ENCODE measurements around the gene INHA.

The INHA gene

GRCh38 chr2:219572237-219573001, at the start of gene INHA:
INHA (plus strand) TSS chr2:219572310; CDS start chr2:219572375, 65 bp downstream.
- DNase-seq (ENCODE audit: low read depth) = no peak

DNA sequence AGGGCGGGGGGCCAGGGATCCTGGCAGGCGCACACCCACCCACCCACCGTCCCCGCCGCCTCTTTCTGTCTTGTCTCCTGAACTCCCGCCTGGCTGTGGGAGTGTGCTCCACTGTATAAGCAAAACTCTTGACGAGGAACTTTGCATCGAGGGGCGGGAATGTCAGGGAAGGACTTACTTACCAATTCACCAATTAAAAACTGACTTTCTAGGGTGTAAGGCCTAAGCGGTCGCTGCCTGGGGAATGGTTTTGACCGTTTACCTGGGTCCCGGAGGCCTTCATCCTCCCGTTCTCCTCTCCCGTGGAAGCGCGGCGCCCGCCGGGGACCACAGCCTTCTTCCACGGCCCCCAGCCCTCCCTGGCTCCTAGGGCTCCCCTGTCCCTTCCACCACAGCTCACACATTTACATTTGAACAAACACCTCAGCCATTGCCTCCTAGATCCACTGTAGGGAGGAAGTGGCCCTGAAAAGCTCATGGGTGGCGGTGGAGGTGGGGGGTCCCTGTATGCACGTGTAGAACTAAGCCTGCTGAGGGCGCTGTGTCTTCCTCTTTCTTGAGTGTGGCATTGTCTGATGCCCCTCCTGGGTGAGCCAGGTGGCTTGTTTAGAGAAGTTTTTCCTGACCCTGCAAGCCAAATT, 49.0 kb upstream of the INHA start:
- DNase-seq (ENCODE audit: low read depth) = no peak

- no peak for DNase-seq (ENCODE audit: low read depth)
Observed at GRCh38 chr2:219524817-219525216, 47.3 kb upstream of the INHA start.

- no peak for DNase-seq (ENCODE audit: low read depth)
Observed at GRCh38 chr2:219525533-219526232, 46.4 kb upstream of the INHA start.

GRCh38 chr2:219526320-219527075, 45.6 kb upstream of the INHA start:
- no peak for DNase-seq (ENCODE audit: low read depth)

DNA sequence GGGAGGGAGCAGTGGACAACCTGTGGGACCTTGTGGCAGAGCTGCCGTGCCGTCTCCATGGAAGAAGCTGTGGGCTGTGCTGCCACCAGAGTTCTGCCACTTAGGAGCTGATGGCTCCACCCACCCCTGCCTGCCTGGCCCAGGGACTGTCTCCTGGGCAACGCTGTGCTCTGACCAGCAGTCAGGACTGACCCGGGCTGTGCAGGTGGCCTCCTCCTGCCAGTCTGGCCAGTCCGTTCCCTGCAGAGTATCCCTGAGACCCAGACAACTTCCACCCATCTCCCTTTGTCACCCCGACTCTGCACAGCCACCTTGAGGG, 45.1 kb upstream of the INHA start:
- no peak for DNase-seq (ENCODE audit: low read depth)

DNA sequence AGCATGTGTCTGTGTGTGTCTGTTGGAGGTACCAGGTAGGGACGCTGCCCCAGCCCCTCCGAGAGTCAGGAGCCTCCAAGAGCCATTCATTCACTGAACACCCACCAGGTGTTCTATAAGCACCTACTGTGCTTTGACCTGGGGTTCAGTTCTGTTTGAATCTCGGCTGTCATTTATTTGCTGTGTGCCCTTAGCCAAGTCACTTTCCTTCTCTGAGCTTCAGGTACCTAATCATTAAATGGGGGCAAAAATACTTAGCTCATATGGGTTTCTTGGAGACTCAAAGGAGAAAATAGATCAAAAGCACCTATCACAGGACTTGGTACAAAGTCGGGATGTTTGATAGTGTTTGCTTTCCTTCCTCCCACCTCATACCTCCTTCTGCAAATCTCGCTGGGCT, 44.6 kb upstream of the INHA start:
- no peak for DNase-seq (ENCODE audit: low read depth)

DNA sequence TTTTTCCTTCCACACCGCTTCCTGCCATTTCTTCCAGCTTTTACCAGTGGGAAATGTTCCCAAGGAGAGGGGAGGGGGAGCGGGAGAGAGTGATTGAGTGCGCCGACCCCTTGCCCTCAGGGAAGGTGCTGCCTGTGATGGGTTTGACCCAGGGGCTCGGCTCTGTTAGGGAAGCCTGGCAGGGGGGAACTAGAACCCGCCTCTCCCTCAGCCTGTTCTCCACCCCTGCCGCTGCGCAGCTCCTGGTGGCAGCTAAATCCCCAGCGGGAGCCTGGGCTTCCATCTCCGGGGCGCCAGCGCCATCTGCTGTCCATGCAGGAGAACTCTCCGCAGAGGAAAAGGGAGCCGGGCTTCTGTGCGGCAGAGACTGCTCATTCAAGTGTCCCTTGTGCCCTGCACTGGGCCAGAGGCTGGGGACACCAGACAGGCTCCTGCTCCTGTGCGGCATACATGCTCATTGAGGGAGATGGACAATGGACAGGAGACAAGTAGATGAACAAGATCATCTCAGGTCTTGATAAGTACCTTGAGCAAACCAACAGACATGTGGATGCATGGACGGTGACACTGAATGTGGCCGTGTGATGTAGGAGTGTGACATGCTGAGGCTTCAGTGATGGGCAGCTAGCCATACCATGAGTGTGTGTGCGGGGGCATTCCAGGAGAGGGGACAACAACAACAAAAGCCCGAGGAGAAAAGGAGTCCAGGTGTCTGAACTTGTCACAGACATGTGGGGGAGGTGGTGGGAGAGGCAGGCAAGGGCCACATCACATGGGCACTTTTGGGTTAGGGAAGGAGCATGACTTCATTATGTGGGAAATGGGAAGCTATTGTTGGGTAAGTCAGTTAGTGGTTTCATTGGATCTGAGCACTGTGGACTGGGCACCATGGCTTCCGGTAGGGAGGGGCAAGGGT, 41.8 kb upstream of the INHA start:
- no peak for DNase-seq (ENCODE audit: low read depth)

- no peak for DNase-seq (ENCODE audit: low read depth)
Observed at GRCh38 chr2:219531639-219532377, 40.3 kb upstream of the INHA start.

GRCh38 chr2:219532378-219532649, 39.8 kb upstream of the INHA start:
- DNase-seq (ENCODE audit: low read depth) = no peak

DNA sequence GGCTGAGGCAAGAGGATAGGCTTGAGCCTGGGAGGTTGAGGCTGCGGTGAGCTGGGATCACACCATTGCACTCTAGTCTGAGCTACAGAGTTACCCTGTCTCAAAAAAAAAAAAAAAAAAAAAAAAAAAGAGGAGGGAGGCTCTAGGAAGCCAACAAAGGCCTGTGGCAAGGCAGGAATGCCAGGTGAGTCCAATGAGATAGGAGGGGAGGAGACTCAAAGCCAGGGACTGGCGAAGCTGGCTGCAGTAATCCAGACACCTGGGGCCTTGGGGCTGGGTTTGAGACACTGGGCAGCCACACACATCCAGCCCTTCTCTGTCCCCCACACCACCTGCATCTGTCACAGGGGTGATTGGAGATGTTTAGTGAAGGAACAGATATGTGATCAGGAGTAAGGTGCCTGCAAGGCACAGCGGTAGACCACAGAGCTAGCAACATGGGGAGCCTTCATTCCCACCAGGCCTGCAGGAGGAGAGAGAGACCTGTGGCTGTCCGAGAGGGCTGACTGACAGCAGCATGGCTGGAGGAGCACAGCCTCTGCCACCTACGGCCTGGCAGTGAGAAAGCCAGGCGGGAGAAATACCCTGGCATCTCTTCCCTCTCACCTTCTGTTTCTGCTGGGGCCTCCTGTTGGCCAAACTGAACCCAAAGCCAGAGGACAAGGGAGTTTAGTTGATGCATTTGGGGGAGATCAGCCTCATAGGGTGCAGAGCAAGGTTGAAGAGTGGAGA, 38.0 kb upstream of the INHA start:
- no peak for DNase-seq (ENCODE audit: low read depth)

GRCh38 chr2:219536425-219536824, 35.7 kb upstream of the INHA start:
- DNase-seq (ENCODE audit: low read depth) = no peak

- DNase-seq (ENCODE audit: low read depth) = no peak
Observed at GRCh38 chr2:219536967-219537366, 35.1 kb upstream of the INHA start.

DNA sequence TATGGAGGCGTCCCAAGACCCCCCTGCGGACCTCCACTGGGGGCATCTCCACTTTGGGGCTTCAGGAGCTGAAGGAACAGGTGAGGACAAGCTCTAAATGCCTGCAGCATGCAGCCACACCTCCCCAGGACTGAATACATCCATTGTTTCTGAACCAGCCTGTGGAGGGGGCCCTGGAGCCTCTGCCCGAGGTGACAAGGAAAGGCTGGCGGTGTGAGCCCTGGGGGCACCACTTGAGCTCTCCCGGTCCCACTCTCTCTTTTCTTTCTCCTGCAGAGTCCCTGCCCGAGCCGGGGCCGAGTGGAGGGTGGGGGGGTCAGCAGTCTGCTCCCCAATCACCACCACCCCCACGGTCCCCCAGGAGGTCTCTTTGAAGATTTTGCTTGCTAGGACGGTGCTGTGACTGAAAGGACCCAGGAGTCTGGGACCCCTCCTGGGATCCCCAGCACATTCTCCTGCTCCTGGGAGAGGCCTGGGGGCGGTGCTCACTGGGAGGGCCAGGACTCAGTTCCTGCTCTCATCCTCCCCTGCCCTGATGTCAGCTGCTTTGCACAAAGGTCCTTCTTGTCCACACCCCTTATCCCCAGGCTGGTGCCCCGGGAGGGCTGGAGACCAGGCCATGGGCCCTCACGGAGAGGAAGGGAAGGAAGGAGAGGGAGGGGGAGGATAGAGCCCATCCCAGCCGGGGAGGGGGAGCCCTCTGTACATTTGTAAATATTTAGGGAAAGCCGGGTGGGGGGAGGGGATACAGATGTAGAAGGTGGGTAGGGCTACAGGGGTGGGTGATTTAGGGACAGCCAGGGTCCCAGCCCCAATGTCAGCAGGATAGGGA, 34.2 kb upstream of the INHA start:
- DNase-seq (ENCODE audit: low read depth) = no peak

- no peak for DNase-seq (ENCODE audit: low read depth)
Observed at GRCh38 chr2:219538504-219538951, 33.6 kb upstream of the INHA start.

DNA sequence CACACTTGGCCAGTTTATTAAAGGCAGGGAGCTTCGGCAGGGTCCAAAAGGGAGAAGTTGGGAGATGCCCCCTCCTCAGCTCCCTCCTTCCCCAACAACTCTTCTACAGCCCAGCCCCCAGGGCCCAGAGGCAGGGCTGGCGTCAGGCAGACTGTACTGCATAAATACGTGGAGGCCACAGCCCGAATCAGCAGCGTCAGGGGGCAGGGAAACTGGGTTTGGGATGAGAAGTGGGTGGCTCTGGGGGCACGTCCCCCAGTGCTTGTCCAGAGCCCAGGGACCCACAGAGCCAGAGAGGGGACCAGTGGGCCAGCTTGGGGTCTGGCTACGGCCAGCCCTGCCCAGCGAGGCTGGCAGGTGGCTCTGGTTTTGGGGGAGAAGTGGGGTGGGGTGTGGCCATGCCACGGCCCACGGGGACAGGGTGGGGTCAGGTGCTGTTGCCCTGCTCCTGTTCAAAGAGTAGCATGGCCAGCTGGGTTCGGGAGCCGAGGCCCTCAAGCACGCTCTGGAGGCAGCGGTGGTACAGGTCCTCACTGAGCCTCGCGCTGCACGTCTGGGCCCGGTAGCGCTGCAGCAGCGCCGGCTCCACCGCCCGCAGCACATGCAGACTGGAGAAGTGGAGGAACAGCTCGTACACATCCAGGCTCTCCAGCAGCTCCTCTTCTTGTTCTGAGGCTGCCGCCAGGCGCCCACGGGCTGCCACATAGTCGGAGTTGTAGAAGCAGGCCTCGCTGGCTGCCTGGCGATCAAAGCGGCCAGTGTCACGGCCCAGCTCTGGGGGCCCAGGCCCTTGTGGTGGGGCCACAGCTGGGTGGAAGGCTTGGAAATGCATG, 32.9 kb upstream of the INHA start:
- no peak for DNase-seq (ENCODE audit: low read depth)

DNA sequence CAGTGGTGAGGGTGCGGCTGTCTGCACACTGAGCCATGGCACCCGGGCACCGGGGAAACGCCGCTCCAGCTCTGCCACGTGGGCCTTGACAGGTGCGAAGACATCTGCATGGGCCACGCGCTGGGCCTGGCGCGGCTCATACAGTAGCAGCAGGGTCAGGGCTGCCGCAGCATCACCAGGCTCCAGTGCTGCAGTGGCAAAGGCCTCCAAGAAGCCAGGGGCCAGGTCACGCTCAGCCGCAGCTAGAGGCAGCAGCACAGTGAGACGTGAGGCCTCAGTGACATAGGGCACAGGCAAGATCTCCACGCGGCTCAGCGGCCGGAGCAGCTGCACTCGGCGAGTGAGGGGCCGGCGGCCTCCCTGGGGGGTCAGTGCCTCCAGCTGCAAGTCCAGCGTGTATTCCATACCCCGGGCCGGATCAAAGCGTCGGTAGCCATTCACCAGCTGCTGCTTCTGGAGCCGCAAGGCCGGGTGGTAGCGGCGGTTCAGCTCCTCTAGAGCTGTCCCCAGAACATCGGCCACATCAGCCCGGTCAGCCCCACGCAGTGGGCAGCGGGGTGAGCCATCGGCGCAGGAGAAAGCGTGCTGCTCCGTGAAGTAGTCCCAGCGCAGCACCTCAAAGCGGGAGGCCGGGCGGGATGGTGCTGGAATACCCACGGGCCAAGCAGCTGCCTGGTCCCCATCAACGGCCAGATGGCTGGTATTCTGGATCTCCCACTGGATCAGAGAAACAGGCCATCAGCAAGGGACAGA, 32.0 kb upstream of the INHA start:
- no peak for DNase-seq (ENCODE audit: low read depth)

All from non-pigmented ciliary epithelial cell (primary cell).